Posterior vena cava (tissue), 2 donors: ENCODE data around the gene TUBGCP6. TPM values are rescaled to one million over a fixed set of nuclear protein-coding genes. Genes with fewer than 3 reads are reported as not detected.

Experiments
- DNase-seq: peaks from one replicate; pipeline ENCODE4 v3.0.0-alpha.2; 2020; ENCODE audit warnings: low spot score
- intact Hi-C, 2 donors: fragments of 100-400 bp; cut with DNase I; formaldehyde crosslinking; loops; one replicate each; pipeline versions ENCODE4 v1.14.1 to v1.14.2; 2022 to 2023
- total RNA-seq, 2 donors: library from RNA; stranded (reverse); fragmentation: NEBNext Ultra II Directional; extraction: Animal tissue kit (Norgen Biotek cat#: 25700); gene quantifications; one replicate each; pipeline ENCODE4 v1.2.1, GENCODE V29; 2021
- donor health status: DM: yes; HTN: yes; CAD: no.
- donor health status: DM: yes; HTN: yes; CAD: no.

Gene TUBGCP6
- total RNA-seq, 2 donors from 2014 or later, result 20.6 to 23.4 TPM

- intact Hi-C loops, result loop anchor here in 1 of 2 donors (10.0 kb wide), 1 partner anchor 287 kb away; no protein-coding TSS in a partner anchor
- DNase-seq, result peak; percentile 71
Observed at GRCh38 chr22:50221410-50222300, 23.2 kb downstream of the TUBGCP6 start.

- intact Hi-C loops, result loop anchor here in 1 of 2 donors (10.0 kb wide), 1 partner anchor 286 kb away; no protein-coding TSS in a partner anchor
- peak; percentile 78 for DNase-seq
Observed at GRCh38 chr22:50220603-50221409, 24.0 kb downstream of the TUBGCP6 start.

GRCh38 chr22:50219800-50220602, 24.8 kb downstream of the TUBGCP6 start:
- DNase-seq, result peak; percentile 76

GRCh38 chr22:50218996-50219727, 25.7 kb downstream of the TUBGCP6 start:
- DNase-seq, result peak; percentile 91
- intact Hi-C loops, result loop anchor here in 1 of 2 donors (10.0 kb wide), 1 partner anchor 434 kb away; no protein-coding TSS in a partner anchor

More at GRCh38 chr22:50219800-50220602, 24.8 kb downstream of the TUBGCP6 start:
- intact Hi-C loops, result loop anchor here (10.0 kb wide), 2 partner anchors 285 to 435 kb away; no protein-coding TSS in a partner anchor

- DNase-seq, result peak; percentile 78
- intact Hi-C loops, result loop anchor here in 1 of 2 donors (10.0 kb wide), 1 partner anchor 434 kb away; no protein-coding TSS in a partner anchor
Observed at GRCh38 chr22:50218153-50218995, 26.4 kb downstream of the TUBGCP6 start.

- DNase-seq, result peak; percentile 67
- intact Hi-C loops, result loop anchor here in 1 of 2 donors (10.0 kb wide), 1 partner anchor 433 kb away; no protein-coding TSS in a partner anchor
Observed at GRCh38 chr22:50217543-50218152, 27.2 kb downstream of the TUBGCP6 start.

- no peak for DNase-seq
- intact Hi-C loops, result loop anchor here in 1 of 2 donors (10.0 kb wide), 1 partner anchor 432 kb away; no protein-coding TSS in a partner anchor
Observed at GRCh38 chr22:50216684-50217520, 27.9 kb downstream of the TUBGCP6 start.

- intact Hi-C loops, result loop anchor here in 1 of 2 donors (10.0 kb wide), 1 partner anchor 431 kb away; no protein-coding TSS in a partner anchor
- no peak for DNase-seq
Observed at GRCh38 chr22:50216055-50216683, 28.7 kb downstream of the TUBGCP6 start.

GRCh38 chr22:50215297-50216054, 29.3 kb downstream of the TUBGCP6 start:
- no peak for DNase-seq
- intact Hi-C loops, result loop anchor here in 1 of 2 donors (10.0 kb wide), 1 partner anchor 431 kb away; no protein-coding TSS in a partner anchor

GRCh38 chr22:50213263-50213662, 31.6 kb downstream of the TUBGCP6 start:
- intact Hi-C loops, result loop anchor here in 1 of 2 donors (10.0 kb wide), 1 partner anchor 428 kb away; no protein-coding TSS in a partner anchor
- DNase-seq, result no peak

GRCh38 chr22:50211147-50211546, 33.7 kb downstream of the TUBGCP6 start:
- intact Hi-C loops, result loop anchor here in 1 of 2 donors (2.0 to 10.0 kb wide), 2 partner anchors 64 to 426 kb away; no protein-coding TSS in a partner anchor
- no peak for DNase-seq

GRCh38 chr22:50210378-50211139, 34.3 kb downstream of the TUBGCP6 start:
- DNase-seq, result no peak

GRCh38 chr22:50209893-50210292, 34.9 kb downstream of the TUBGCP6 start:
- DNase-seq, result no peak
- intact Hi-C loops, result loop anchor here (2.0 to 10.0 kb wide), 3 partner anchors 63 to 425 kb away; no protein-coding TSS in a partner anchor

More at GRCh38 chr22:50210378-50211139, 34.3 kb downstream of the TUBGCP6 start:
- intact Hi-C loops, result loop anchor here in 1 of 2 donors (2.0 to 10.0 kb wide), 2 partner anchors 64 to 426 kb away; no protein-coding TSS in a partner anchor
